HepG2 (cell line): Measurements from ENCODE around the gene MIER1. TPM values are rescaled to one million over a fixed set of nuclear protein-coding genes. Genes with fewer than 3 reads are reported as not detected.

Source experiments
- CBX1 ChIP-seq: IDR thresholded peaks from one replicate; pipeline ENCODE4 v1.6.1; 2016; ENCODE audit warnings: antibody characterized with exemption, low read depth
- CREM ChIP-seq, 2 experiments: sonication (generic) in 1 of 2; formaldehyde crosslinking in 1 of 2; IDR thresholded peaks; 2 replicates each; pipeline versions ENCODE4 v1.4.0 to v1.6.1; 2016 to 2020; ENCODE audit warnings: antibody characterized with exemption in 1 of 2, mild to moderate bottlenecking in 1 of 2, missing genetic modification reagents in 1 of 2
- GATAD2A ChIP-seq: IDR thresholded peaks from 2 replicates; pipeline ENCODE4 v1.6.1; 2016
- JARID2 ChIP-seq: sonication (generic); formaldehyde crosslinking; IDR thresholded peaks from 2 replicates; pipeline ENCODE4 v1.8.1; 2023; ENCODE audit warnings: missing genetic modification reagents, inconsistent platforms; ENCODE audit not compliant: insufficient replicate concordance
- MAZ ChIP-seq, 2 experiments: sonication (generic) in 1 of 2; formaldehyde crosslinking in 1 of 2; IDR thresholded peaks; 2 replicates each; pipeline versions ENCODE4 v1.5.0 to v1.6.1; 2012 to 2020; ENCODE audit warnings: low read depth in 2 of 2, mild to moderate bottlenecking in 2 of 2, borderline replicate concordance in 1 of 2, improper control_type of control experiment in 1 of 2, low read length in 1 of 2, missing genetic modification reagents in 1 of 2, moderate library complexity in 1 of 2
- MED13 ChIP-seq: sonication (generic); formaldehyde crosslinking; IDR thresholded peaks from 2 replicates; pipeline ENCODE4 v1.5.0; 2020; ENCODE audit warnings: missing genetic modification reagents
- PHF21A ChIP-seq: sonication (generic); formaldehyde crosslinking; IDR thresholded peaks from 2 replicates; pipeline ENCODE4 v1.5.0; 2020; ENCODE audit warnings: mild to moderate bottlenecking, missing genetic modification reagents
- PITX1 ChIP-seq: sonication (generic); formaldehyde crosslinking; IDR thresholded peaks from 2 replicates; pipeline ENCODE4 v1.5.1; 2020; ENCODE audit warnings: mild to moderate bottlenecking, missing genetic modification reagents
- PLRG1 ChIP-seq: fragments of 450-650 bp; conservative IDR thresholded peaks from 2 replicates; pipeline ENCODE4 v1.6.1; 2016
- SATB2 ChIP-seq: sonication (generic); formaldehyde crosslinking; IDR thresholded peaks from 2 replicates; pipeline ENCODE4 v1.5.0; 2020; ENCODE audit warnings: missing genetic modification reagents
- SIN3A ChIP-seq: IDR thresholded peaks from 2 replicates; pipeline ENCODE4 v1.6.1; 2011; ENCODE audit warnings: low read depth, mild to moderate bottlenecking, control low read depth, low read length, borderline replicate concordance
- SMC3 ChIP-seq: IDR thresholded peaks from 2 replicates; pipeline ENCODE4 v1.6.1; 2011; ENCODE audit warnings: low read length, improper control_type of control experiment
- SUZ12 ChIP-seq: fragments of 150-350 bp; IDR thresholded peaks from 2 replicates; pipeline ENCODE4 v1.6.1; 2014; ENCODE audit warnings: low read depth, low read length
- XBP1 ChIP-seq: sonication (generic); formaldehyde crosslinking; IDR thresholded peaks from 2 replicates; pipeline ENCODE4 v1.5.0; 2020; ENCODE audit warnings: missing genetic modification reagents
- ZNF563 ChIP-seq: sonication (generic); formaldehyde crosslinking; IDR thresholded peaks from 2 replicates; pipeline ENCODE4 v1.8.0; 2022; ENCODE audit warnings: mild to moderate bottlenecking, moderate library complexity, missing genetic modification reagents
- ZNF678 ChIP-seq: sonication (generic); formaldehyde crosslinking; IDR thresholded peaks from 2 replicates; pipeline ENCODE4 v1.4.0; 2020; ENCODE audit warnings: mild to moderate bottlenecking, missing genetic modification reagents
- ZNF768 ChIP-seq: sonication (generic); formaldehyde crosslinking; IDR thresholded peaks from 2 replicates; pipeline ENCODE4 v1.4.0; 2020; ENCODE audit warnings: missing genetic modification reagents
- ZZZ3 ChIP-seq: sonication (generic); formaldehyde crosslinking; IDR thresholded peaks from 2 replicates; pipeline ENCODE4 v1.4.0; 2020; ENCODE audit warnings: missing genetic modification reagents, mild to moderate bottlenecking, borderline replicate concordance
- polyA plus RNA-seq, 8 experiments: library from polyadenylated mRNA; depleted of rRNA in 3 of 8; stranded (reverse) in 7 of 8; unstranded in 1 of 8; fragments of >200 nt; fragmentation: Illumina TruSeq in 4 of 8; extraction: Trizol in 4 of 8; gene quantifications; 2 replicates each; pipeline versions ENCODE4 v1.2.1 to v1.2.3, GENCODE V29; 2011 to 2016; ENCODE audit warnings: low read depth in 4 of 8, missing spikeins in 1 of 8, mixed read lengths in 1 of 8; ENCODE audit not compliant: insufficient read depth in 1 of 8
- total RNA-seq, 5 experiments: library from RNA; depleted of rRNA; stranded (reverse); fragments of >200 nt; fragmentation: Illumina TruSeq; extraction: Trizol; gene quantifications; 2 replicates each; pipeline ENCODE4 v1.2.3, GENCODE V29; 2016; ENCODE audit warnings: low read depth in 1 of 5
- TF ChIP-seq, protein P1 (sequence below): sonication (generic); formaldehyde crosslinking; IDR thresholded peaks from 2 replicates; pipeline ENCODE4 v1.4.0; 2020; ENCODE audit warnings: mild to moderate bottlenecking, missing genetic modification reagents
- TF ChIP-seq, protein P2 (sequence below): sonication (generic); formaldehyde crosslinking; IDR thresholded peaks from 2 replicates; pipeline ENCODE4 v1.4.0; 2020; ENCODE audit warnings: missing genetic modification reagents
- TF ChIP-seq, protein P3 (sequence below): sonication (generic); formaldehyde crosslinking; conservative IDR thresholded peaks from 2 replicates; pipeline ENCODE4 v1.4.0; 2020; ENCODE audit warnings: missing genetic modification reagents

Gene MIER1
- total and polyA plus RNA-seq, 2 of the 13 experiments (the other 11 are each of a cell fraction or from before 2014, with no cell fraction given), result 7.0 to 30.4 TPM

DNA sequence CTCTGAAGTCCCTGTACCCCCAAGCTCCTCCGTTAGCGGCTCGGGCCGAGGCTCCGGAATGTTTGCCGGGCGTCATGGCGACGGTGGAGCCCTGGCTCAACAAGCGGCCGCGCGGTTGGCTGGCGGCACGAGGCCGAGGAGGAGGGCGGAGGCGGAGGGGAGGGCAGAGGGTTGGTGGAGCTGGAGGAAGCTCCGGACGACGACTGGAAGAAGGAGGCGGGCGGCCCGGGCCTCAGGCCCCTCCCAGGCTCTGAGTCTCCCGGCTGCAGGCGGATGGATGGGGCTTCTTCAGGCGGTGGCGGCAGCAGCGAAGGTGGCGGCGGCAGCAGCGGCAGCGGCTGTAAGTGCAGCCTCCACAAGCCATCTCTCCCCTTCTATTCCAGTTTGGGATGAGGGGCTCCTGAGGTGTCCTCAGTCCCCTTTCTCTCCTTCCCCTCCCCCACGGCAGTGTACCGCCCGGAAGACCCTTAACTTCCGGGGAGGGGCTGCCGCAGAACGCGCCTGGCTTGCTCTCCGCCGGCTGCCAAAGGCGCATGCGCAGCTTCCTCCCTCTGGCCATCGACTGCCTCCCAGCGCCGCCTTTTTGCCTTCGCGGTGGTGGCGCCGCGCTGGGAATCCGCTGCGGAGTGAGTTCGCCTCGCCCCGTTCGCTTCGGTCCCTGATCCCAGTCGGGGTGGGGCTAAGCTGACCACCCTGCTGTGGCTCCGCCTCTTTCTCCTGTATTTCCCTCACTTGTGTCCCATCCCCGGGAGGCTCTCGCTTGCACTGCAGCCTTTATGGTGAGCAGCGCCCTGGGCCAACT is at the start of gene MIER1, which contains the start of gene DNAI4 (continued):
- TF ChIP-seq, protein P1, sequence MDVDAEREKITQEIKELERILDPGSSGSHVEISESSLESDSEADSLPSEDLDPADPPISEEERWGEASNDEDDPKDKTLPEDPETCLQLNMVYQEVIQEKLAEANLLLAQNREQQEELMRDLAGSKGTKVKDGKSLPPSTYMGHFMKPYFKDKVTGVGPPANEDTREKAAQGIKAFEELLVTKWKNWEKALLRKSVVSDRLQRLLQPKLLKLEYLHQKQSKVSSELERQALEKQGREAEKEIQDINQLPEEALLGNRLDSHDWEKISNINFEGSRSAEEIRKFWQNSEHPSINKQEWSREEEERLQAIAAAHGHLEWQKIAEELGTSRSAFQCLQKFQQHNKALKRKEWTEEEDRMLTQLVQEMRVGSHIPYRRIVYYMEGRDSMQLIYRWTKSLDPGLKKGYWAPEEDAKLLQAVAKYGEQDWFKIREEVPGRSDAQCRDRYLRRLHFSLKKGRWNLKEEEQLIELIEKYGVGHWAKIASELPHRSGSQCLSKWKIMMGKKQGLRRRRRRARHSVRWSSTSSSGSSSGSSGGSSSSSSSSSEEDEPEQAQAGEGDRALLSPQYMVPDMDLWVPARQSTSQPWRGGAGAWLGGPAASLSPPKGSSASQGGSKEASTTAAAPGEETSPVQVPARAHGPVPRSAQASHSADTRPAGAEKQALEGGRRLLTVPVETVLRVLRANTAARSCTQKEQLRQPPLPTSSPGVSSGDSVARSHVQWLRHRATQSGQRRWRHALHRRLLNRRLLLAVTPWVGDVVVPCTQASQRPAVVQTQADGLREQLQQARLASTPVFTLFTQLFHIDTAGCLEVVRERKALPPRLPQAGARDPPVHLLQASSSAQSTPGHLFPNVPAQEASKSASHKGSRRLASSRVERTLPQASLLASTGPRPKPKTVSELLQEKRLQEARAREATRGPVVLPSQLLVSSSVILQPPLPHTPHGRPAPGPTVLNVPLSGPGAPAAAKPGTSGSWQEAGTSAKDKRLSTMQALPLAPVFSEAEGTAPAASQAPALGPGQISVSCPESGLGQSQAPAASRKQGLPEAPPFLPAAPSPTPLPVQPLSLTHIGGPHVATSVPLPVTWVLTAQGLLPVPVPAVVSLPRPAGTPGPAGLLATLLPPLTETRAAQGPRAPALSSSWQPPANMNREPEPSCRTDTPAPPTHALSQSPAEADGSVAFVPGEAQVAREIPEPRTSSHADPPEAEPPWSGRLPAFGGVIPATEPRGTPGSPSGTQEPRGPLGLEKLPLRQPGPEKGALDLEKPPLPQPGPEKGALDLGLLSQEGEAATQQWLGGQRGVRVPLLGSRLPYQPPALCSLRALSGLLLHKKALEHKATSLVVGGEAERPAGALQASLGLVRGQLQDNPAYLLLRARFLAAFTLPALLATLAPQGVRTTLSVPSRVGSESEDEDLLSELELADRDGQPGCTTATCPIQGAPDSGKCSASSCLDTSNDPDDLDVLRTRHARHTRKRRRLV (CRISPR knock-in tag), result no peak
- TF ChIP-seq SATB2 (CRISPR knock-in tag), result no peak
- TF ChIP-seq ZNF678, result no peak
- TF ChIP-seq ZNF563 (CRISPR knock-in tag), result peak; percentile 81; the same call in 1 of the 2 replicates
- TF ChIP-seq CBX1, result no peak
- TF ChIP-seq ZNF768 (CRISPR knock-in tag), result no peak; the same call in 1 of the 2 replicates
- no peak for TF ChIP-seq JARID2 (CRISPR knock-in tag)
- TF ChIP-seq, protein P2, sequence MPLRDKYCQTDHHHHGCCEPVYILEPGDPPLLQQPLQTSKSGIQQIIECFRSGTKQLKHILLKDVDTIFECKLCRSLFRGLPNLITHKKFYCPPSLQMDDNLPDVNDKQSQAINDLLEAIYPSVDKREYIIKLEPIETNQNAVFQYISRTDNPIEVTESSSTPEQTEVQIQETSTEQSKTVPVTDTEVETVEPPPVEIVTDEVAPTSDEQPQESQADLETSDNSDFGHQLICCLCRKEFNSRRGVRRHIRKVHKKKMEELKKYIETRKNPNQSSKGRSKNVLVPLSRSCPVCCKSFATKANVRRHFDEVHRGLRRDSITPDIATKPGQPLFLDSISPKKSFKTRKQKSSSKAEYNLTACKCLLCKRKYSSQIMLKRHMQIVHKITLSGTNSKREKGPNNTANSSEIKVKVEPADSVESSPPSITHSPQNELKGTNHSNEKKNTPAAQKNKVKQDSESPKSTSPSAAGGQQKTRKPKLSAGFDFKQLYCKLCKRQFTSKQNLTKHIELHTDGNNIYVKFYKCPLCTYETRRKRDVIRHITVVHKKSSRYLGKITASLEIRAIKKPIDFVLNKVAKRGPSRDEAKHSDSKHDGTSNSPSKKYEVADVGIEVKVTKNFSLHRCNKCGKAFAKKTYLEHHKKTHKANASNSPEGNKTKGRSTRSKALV, result no peak
- no peak; the same call in 1 of the 2 replicates for TF ChIP-seq MED13 (CRISPR knock-in tag)
- no peak; the same call in 1 of the 2 replicates for TF ChIP-seq ZZZ3 (CRISPR knock-in tag)
- TF ChIP-seq PLRG1, result no peak
- TF ChIP-seq SMC3, result no peak
- no peak for TF ChIP-seq XBP1 (CRISPR knock-in tag)
- TF ChIP-seq GATAD2A (CRISPR knock-in tag), result peak; percentile 45; the same call in 1 of the 2 replicates
- TF ChIP-seq MAZ (IDR thresholded peaks at IDR 0.05; ENCODE audit: borderline replicate concordance, low read depth, low read length), result peak; percentile 86
- TF ChIP-seq MAZ (CRISPR knock-in tag; IDR thresholded peaks at IDR 0.05; ENCODE audit: low read depth), result peak; percentile 76
- peak; percentile 64; the same call in 1 of the 2 replicates for TF ChIP-seq PHF21A (CRISPR knock-in tag)
- TF ChIP-seq SUZ12, result no peak
- TF ChIP-seq CREM (IDR thresholded peaks at IDR 0.05), result no peak
- TF ChIP-seq CREM (CRISPR knock-in tag; IDR thresholded peaks at IDR 0.05), result no peak
- TF ChIP-seq, protein P3, sequence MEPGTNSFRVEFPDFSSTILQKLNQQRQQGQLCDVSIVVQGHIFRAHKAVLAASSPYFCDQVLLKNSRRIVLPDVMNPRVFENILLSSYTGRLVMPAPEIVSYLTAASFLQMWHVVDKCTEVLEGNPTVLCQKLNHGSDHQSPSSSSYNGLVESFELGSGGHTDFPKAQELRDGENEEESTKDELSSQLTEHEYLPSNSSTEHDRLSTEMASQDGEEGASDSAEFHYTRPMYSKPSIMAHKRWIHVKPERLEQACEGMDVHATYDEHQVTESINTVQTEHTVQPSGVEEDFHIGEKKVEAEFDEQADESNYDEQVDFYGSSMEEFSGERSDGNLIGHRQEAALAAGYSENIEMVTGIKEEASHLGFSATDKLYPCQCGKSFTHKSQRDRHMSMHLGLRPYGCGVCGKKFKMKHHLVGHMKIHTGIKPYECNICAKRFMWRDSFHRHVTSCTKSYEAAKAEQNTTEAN (CRISPR knock-in tag), result 0 out of 2 replicates have a peak, but pooled peaks have one; percentile 21
- peak; percentile 94; the same call in 1 of the 2 replicates for TF ChIP-seq SIN3A
- 0 out of 2 replicates have a peak, but pooled peaks have one; percentile 48 for TF ChIP-seq PITX1 (CRISPR knock-in tag)
